B cell (primary cell): Measurements from ENCODE around the gene PDCD4.

Experiments used
- EZH2 ChIP-seq: IDR thresholded peaks from 2 replicates; pipeline ENCODE4 v1.6.1; 2012; ENCODE audit warnings: borderline replicate concordance, low read depth, mild to moderate bottlenecking, moderate library complexity, low read length; ENCODE audit not compliant: insufficient read depth, poor library complexity, severe bottlenecking
- TF ChIP-seq, protein P1 (sequence below): fragments of 200-600 bp; IDR thresholded peaks from one replicate; pipeline ENCODE4 v1.8.0; 2022; ENCODE audit warnings: antibody characterized with exemption, mild to moderate bottlenecking

DNA sequence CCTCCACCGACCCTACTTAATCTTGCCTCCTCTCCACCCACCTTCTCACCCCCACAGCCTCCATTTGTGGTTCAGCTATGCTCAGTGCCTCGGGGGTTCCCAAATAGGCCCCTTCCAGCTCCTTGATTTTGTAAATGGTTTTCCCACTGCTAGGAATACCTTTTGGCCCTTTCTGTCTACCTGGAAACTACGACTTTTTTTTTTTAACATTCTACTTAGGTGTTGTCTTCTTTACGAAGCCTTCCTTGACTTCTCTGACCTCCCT lies 27.2 kb upstream of the PDCD4 start:
- no peak for TF ChIP-seq EZH2
- TF ChIP-seq, protein P1, sequence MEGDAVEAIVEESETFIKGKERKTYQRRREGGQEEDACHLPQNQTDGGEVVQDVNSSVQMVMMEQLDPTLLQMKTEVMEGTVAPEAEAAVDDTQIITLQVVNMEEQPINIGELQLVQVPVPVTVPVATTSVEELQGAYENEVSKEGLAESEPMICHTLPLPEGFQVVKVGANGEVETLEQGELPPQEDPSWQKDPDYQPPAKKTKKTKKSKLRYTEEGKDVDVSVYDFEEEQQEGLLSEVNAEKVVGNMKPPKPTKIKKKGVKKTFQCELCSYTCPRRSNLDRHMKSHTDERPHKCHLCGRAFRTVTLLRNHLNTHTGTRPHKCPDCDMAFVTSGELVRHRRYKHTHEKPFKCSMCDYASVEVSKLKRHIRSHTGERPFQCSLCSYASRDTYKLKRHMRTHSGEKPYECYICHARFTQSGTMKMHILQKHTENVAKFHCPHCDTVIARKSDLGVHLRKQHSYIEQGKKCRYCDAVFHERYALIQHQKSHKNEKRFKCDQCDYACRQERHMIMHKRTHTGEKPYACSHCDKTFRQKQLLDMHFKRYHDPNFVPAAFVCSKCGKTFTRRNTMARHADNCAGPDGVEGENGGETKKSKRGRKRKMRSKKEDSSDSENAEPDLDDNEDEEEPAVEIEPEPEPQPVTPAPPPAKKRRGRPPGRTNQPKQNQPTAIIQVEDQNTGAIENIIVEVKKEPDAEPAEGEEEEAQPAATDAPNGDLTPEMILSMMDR = no peak
